GM18505 (cell line): ENCODE measurements around the gene TNF.
A peak's percentile ranks its signal among the peaks of the same experiment; 100 is the strongest.
"Not testable (repeated sequence)": the region's sequence is repeated elsewhere in the genome, so short reads cannot be mapped to it uniquely, and the experiment has no call there.

Experiments
- ATAC-seq: cut with Tn5 transposase; IDR thresholded peaks from one replicate; pipeline ENCODE4 v1.9.1; 2021; ENCODE audit not compliant: unreplicated experiment
- POLR2A ChIP-seq: IDR thresholded peaks from 4 replicates; pipeline ENCODE4 v1.6.1; 2011; ENCODE audit warnings: borderline replicate concordance; ENCODE audit not compliant: insufficient read depth, insufficient read length; ENCODE audit errors: extremely low read depth

Gene TNF

DNA sequence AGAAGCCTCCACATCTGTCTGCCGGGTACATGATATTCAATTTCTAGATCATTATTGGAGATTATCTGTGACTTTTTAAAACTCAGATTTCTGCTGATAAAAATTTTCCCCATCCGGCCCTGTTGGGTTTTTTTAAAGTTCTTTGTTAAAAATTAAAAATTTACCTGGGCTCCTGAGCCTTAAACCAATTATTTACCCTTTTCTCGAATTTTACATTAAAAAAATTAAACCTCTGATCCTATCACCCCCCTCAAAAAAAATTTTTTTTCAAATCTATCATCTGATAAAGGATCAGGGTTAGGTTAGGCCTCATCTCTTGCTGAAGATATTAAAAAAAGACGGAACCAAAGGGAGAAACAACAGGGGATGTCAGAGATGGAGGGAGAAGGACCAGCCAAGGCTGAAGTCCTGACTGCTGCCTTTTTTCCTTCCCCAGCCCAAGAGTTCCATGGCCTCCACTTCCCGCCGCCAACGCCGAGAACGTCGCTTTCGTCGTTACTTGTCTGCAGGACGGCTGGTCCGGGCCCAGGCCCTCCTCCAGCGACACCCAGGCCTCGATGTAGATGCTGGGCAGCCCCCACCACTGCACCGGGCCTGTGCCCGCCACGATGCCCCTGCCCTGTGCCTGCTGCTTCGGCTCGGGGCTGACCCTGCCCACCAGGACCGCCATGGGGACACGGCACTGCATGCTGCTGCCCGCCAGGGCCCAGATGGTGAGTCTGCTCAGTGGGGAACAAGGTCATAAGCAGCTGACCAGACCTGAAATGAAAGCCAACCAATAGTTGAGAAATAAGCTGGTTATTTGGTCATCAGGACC is 27.4 kb upstream of the TNF start:
- ATAC-seq = no peak
- TF ChIP-seq POLR2A = peak; percentile 22

DNA sequence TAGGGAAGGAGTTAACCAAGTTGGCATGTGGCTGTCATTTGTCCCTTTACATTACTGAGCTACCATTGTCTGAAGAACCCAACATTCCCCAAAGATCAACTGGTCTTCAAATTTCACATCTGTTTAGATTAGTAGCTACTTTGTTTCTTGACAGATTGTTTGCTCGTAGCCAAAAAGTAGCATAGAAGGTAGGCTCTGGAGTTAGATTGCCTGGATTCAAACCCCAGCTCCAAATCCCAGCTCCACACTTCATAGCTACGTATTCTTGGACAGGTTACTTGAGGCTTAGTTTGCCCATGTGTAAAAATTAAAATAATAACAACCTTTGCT is 26.9 kb upstream of the TNF start:
- ATAC-seq = no peak
- TF ChIP-seq POLR2A = no peak

DNA sequence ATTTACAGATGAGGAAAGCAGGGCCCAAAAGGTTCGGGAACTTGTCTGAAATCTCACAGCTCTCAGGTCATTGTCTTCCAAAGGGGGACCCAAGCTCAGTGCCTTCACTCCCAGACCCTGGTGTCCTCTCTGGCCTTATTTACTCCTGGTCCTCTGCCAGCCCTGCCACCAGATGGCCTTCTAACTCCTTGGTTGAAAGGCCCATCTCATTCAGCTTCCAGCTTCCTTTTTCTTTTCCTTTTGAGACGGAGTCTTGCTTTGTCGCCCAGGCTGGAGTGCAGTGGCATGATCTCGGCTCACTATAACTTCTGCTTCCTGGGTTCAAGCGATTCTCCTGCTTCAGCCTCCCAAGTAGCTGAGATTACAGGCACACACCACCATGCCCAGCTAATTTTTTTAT is 24.0 kb upstream of the TNF start:
- ATAC-seq = not testable (repeated sequence)

DNA sequence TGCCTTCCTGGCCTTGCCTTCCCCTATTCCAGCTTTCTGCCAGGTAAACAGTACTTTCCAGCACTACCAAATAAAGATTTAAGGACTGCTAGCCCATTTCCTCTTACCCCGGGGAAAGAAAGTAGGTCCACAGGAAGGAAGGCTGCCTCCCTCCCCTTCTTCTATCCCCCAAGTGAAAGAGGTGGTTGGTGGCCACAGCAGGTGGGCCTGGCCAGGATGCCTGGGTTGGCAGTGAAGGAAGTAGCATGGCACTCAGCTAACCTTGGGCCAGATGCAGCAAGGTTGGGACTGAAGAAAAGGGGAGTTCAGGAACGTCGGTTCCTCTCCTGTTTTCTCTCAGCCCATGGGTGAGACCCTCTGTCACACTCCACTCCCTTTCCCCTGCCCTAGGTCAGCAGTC is 19.1 kb upstream of the TNF start:
- ATAC-seq = no peak
- TF ChIP-seq POLR2A = no peak

DNA sequence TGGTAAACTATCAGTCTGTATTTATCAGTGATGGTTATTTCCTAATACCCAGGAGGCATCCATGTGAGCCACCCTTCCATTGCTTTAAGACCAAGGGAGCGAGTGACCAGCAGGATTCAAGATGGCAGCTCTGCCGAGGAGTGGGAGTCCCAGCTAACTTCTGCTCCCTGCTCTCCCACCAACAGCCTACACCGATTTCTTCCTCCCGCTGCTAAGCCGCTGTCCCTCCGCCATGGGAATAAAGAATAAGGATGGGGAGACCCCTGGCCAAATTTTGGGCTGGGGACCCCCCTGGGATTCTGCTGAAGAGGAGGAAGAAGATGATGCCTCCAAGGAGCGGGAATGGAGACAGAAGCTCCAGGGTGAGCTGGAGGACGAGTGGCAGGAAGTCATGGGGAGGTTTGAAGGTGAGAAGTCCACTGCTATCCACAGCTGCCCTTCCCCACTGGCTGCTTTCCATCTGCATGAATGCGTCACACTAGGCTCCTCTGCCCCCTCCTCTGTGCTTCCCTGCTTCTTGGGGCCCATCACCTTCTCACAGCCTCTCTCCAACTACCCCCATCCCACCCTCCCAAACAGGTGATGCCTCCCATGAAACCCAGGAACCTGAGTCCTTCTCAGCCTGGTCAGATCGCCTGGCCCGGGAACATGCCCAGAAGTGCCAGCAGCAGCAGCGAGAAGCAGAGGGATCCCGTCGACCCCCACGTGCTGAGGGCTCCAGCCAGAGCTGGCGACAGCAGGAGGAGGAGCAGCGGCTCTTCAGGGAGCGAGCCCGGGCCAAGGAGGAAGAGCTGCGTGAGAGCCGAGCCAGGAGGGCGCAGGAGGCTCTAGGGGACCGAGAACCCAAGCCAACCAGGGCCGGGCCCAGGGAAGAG is 17.7 kb upstream of the TNF start:
- ATAC-seq = no peak
- TF ChIP-seq POLR2A = no peak

DNA sequence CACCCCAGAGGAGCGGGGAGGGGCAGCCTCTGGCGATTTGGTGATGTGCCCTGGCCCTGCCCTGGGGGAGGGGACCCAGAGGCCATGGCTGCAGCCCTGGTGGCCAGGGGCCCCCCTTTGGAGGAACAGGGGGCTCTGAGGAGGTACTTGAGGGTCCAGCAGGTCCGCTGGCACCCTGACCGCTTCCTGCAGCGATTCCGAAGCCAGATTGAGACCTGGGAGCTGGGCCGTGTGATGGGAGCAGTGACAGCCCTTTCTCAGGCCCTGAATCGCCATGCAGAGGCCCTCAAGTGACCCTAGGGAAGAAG is 17.1 kb upstream of the TNF start:
- no peak for TF ChIP-seq POLR2A
- no peak for ATAC-seq

DNA sequence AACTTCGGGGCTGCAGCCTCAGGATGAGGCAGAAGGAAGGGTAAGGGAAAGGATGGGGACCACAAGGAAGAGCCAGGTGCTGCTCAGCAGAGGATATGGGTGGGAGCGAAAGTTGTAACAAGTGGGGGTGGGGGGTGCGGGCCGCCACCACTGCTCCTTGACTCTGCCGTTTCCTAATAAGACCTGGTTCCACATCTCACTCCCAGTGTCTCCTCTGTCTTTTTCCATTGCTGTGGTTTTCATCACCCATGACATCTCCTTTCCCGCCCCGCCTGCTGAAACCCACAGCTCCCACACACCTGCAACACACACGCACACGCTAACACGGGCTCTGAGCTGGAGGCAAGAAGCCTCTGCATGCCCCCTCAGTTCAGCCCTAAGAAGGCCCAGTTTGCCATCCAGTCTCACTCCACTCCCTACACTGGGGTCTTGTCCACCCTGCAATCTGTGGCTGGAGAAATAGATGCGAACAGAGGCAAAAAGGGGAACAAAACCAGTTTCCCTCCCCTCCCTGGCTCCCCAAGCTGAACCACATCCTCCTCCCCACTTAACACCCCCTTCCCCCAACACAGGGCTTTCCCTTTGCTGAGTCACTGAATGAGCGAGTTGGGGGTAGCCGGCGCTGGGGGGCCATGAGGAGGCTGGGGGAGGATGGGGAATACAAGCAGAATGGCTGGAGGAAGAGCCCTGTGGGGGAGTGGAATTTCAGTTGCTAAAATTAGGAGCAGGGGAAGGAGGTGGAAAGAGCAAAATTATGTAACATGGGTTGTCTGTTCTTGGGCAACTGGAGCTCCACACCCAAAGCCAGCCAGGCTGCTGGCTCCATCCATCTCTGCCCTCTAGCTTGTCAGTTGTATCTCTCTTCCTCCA is 16.5 kb upstream of the TNF start:
- TF ChIP-seq POLR2A = peak; percentile 67
- no peak for ATAC-seq

DNA sequence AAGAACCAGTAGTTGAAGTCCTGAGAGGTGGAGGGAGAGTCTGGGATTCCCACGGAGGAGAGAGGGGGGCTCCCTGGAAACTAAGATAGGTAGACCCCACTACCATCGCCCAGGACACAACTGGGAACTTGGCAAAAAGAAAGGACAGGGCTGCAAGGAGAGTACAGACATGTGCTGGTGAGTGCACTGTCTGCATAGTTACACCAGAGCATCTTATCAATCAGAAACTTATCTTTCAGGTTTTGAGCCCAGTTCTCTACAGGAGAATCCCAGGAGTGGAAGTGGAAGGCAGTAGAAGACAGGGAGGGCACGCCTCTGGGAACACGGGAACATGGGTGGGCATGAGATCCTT is 15.8 kb upstream of the TNF start:
- ATAC-seq = no peak
- TF ChIP-seq POLR2A = no peak

DNA sequence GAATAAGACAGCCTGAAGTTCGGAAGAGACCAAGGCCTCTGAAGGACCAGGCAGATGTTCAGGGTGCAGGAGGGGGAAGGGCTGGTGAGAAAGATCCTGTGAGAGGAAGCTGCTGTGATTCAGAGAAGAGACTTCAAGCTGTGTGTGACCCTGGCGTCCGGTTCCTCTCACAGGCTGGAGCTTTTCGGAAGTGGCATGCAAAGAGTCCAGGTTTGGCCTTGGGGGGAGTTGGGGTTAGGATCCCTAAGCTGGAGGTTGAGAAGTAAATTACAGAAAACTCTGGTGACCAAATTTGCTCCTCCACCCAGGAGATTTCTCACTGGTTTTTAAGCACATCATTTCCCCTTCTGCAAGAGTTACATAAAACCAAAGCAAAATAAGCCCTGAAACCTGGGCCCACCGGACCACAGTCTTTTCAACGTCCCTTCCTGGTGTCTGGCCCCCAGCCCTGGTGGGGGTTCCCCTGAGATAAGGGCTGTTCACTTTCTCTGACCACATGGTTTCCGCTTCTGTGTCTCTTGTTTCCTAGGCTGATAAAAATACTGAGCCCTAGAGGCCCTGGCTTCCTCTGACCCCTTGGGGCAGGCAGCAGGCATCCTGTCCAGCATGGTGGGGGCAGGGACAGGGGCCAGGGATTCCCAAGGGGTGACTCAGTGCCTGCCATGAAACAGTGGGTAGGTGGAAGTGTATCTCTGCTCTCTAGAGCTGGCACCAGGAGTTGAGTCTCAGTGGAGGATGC is 15.2 kb upstream of the TNF start:
- ATAC-seq = peak; percentile 60
- peak; percentile 63 for TF ChIP-seq POLR2A

DNA sequence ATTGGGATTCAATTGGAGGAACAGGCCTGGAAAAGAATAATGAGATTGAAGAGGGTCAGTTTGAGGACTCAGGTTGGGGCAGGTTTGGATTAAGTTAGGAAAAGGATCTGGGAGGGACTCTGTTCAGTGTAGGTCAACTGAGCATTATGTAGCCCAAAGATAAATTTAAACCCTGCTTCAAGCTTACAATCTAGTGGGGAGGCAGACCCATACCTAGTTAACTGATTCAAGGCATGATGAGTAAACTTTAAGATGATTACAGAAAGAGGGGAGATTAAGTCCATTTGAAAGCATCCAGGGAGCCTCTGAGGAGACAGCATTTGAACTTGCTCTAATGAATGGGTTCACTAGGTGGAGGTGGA is 14.7 kb upstream of the TNF start:
- no peak for TF ChIP-seq POLR2A
- ATAC-seq = no peak

DNA sequence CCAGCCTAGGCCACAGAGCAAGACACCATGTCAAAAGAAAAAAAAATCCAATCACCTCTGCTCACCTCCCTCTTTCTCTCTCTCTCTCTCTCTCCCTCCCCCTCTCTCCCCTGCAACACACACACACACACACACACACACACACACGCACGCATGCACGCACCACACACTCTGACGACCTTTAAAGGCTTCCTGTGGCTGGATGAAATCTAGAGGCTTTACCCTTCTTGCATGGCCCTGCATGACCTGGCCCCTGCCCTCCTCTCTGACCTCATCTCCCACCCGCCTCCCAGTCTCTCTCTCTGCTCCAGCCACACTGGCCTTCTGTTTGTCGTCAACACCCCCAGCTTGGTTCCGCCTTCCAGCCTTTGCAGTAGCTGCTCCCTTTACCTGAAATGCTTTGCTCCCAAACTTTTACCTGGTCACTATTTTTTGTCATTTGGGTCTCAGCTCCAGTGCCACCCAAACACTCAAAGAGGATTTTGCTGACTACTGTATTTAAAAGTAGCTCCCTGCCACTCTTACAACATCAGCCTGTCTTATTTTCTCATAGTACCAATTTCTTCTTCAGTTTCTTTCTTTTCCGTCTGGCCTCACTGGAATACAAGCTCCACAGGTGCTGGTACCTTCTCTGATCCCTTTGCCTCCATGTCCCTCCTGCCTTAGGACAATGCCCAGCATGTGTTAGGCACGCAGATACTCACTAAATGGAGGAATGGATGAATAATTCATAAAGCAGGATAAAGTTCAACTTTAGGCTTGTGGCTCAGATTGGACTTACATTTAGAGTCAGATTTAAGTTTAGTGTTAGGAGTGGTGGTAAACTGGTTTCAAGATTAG is 7.6 kb upstream of the TNF start:
- ATAC-seq = no peak
- no peak for TF ChIP-seq POLR2A

DNA sequence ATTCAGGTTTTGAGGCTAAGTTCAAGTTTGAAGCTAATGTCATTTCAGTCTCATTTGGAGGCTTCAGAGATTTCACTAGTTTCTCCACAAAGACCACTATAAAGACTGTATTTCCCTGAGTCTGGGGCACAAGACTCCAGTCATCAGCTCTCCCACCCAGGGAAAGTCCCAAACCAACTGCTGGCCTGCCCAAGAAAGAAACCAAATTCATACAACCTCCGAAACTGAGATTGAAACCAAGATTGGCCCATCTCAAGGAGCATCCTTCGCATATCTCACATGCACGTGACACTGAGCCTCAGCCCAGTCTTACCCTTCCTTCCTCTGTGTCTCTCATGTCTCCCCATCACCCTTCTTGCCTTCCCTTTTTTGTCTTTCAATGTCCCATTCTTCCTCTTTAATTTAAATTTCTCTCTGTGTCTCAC is 6.8 kb upstream of the TNF start:
- ATAC-seq = peak; percentile 48

More for the DNA sequence above, 6.8 kb upstream of the TNF start:
- TF ChIP-seq POLR2A = no peak
